Measurements from ENCODE around the gene SYNPO.

The SYNPO gene

DNA sequence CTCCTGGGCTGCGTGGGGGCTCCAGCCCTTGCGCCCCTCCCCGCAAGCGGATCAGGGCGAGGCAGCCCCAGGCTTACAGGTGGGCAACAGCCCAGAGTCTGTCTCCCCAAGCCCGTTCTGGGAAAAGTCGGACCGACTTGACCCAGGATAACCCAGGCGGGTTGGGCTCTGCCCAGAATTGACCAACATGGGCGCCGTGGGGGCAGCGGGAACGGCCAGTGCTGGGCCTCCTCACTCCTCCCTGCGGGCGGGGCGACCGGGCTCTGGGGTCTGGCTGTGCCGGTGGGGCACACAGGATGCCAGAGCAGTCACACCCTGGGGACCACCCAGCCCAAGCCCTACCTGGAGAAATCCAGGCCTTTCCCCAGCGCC is 15.3 kb upstream of the SYNPO start:
- no peak for DNase-seq (ENCODE audit: low read depth)

DNA sequence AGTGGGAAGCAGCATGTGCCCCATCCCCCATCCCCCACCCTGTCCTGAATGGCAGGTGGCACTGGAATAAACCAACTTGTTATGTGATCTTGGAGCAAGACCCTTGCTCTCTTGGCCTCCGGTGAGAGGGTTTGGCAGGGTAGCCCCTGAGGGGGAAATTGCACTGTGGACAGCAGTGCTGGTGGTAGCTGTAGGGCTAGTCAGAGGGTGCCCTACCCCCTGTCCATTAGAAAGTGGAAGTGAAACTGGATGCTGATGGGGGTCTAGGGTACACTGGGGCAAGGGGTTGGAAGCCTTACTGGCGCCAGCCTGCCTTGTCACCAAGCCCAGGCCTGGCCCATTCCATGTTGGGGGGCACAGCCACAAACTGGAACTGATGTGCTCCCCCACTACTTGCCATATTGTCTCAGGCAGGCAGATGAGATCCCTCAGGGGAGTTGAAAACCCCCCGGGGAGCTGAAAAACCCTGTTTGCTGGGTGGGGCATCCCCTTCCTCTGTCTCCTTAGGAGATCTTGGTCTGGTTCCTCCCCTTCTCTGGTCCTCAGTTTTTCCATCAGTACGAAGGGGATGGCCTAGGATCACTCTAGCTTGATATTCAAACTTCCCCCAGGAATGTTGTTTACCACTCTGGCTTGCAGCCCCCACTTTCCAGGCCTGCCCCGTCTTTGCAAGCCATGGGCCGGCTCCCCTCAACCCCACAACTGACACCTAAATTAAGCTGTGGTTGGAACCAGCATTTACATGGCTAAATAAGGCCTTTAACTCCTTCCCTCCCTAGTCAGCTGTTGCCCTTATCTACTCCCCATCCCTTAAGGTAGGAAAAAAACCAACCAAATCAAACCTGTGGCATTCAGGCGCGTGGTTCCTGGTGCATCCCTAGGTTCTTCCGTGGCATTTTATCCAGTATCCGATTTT is 14.4 kb upstream of the SYNPO start:
- no peak for DNase-seq (ENCODE audit: low read depth)

- DNase-seq (ENCODE audit: low read depth), result no peak
Observed at GRCh38 chr5:150626853-150627276, 13.6 kb upstream of the SYNPO start.

DNA sequence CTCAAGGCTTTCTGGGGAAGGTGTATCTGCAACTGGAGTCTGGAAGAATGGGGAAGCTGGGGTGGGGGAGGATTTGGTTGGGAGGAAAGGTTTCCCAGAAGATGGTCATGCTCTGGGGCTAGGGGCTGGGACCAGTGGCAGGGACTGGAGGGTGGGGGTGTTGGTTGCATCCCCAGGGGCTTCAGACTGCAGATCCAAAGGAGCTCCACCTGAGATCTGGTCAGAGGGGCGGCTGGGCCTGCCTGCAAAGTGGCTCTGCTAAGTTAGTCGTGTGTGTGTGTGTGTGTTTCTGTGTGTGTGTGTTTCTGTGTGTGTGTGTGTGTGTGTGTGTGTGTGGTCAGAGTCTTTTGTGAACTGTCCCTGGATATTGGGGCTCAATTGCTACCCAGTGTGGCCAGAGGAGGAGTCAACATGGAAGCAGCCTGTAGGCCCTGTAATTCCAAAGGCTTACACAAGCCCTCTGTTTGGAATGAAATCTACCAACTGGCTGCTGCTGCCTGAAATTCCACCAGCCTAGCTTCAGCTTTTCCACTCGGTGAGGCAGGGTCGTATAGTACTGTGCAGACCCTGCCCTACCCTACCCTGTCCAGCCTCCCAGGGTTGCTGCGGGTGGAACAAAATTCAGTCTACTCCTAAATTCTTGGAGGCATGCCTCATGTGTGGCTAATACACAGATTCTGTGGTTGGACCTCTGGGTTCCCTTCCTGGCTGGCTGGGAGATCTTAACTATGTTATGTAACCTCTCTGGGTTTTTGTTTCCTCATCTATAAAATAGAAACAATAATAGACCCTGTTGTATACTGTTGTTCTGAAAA is 12.5 kb upstream of the SYNPO start:
- DNase-seq (ENCODE audit: low read depth), result no peak

DNA sequence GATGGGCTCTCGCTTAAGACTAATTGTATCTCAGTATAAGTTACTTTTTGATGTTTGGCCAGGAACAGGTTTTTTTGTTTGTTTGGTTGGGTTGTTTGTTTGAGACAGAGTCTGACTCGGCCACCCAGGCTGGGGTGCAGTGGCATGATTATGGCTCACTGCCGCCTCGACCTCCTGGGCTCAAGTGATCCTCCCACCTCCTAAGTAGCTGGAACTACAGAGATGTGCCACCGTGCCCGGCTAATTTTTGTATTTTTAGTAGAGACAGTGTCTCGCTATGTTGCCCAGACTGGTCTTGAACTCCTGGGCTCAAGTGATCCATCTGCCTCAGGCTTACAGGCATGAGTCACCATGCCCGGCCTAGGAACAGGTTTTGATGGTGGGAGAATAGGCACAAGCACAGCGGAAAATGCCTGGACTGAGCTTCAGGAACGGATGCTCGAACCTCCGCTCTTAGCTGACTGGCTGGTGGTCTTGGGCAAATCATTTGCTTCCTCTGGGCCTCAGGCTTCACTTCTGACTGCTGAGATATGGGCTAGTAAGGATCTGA is 11.4 kb upstream of the SYNPO start:
- no peak for DNase-seq (ENCODE audit: low read depth)

DNA sequence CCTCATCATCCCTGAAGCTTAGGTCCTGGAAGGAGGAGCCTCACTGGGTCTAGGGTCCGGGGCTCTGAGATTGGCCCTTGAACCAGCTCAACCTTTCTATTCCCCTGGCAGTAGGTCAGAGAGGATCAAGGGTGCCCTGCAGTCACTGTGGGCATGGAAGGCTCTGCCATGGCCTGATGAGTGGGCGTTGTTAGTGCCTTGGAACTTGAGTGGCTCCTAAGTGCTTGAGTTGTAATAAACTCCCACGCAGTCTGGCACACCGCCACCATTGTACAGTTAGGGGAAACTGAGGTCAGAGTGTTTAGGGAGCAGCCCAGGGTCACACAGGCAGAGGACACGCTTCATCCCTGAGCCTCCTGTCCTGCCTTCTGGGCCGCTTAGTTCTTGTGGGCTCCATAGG is 10.4 kb upstream of the SYNPO start:
- no peak for DNase-seq (ENCODE audit: low read depth)

DNA sequence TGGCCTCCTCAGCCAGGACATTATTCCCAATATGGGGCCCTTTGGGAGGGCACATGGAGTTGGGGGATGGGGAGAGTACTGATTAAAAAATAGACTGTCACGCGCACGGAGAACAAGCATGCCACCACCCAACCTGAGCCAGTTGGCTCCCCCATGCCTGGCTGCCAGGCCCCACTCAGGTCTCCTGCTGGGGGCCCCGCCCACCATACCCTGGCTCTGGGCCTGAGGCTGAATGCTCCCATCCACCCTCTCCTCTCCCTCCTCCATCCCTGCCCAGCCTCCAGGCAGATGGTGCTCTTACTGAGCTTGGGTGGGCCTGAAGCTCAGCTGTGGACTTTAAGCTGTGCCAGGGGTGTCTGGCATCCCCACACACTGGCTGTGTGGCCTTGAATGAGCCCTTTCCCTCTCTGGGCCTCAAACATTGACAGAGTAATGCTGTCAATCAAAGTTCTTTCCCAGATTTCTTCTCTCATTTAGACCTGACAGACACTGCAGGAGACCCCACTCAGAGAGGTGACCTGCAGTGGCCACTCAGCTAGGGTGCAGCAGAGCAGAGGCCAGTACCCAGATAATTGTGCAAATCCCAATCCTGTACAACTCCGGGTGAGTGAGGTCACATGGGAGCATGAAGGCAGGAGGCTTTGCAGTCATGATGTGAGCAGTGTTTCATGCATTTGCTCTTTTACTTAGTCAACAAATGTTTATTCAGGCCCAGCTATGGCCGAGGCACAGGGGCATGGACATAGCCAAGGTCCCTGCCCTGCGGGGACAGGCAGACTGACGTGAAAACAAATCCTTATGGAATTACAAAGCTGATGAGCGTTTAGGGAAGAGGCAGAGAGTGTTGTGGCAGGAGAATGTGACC is 9.8 kb upstream of the SYNPO start:
- DNase-seq (ENCODE audit: low read depth), result no peak

DNA sequence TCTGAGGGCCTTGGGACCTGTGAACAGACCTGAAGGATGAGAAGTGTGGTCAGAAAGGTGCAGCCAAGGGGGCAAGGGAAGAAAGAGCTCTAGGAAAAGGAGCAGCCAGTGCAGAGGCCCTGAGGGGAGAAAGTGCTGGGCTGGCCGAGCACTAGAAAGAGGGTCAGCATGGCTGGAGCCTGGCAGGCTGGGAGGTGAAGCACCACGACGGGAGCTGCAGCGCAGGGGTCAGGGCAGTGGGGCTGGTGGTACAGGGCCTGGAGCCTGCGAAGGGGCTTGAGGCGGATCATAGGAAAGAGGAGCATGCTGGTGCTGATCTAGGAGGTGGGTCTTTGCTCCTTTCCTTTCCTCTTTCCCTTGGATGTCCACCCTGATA is 9.1 kb upstream of the SYNPO start:
- DNase-seq (ENCODE audit: low read depth), result no peak

DNA sequence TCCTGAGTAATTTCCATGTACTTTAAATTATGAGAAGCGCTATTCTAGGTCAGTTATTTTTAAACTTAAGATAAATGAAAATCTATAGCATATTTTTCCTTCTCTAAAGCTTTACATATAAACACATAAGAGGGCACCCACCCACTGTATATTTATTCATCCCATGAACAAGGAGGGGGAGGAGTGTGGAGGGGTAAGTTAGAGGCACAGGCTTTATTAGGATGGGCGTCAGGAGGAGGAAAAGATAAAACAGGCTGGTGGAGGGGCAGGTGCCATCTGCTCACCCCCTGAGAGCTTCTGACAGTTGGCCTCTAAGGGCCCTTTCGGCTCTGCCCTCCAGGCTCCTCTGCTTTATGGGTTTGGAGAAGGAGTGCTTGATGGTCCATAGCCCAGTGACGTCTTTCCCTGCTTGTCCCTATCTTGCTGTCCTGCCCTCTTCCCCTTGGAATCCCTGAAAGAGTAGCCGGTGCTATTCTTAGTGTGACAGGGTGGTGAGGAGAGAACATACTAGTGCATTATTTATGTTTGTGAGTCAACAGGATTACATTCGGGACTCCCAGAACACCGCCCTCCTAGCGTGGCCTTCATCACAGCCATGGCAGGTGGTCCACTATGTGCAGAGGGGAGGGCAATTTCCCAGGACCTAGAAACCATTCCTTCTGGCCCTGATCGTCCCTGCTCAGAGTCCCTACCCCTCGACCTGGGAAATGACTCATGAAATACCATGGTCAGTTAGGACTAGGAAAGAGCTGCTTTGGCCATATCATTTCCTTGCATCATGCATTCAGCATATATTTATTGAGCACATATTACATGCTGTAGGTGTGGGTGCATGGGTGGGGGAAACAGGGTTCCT is 7.9 kb upstream of the SYNPO start:
- no peak for DNase-seq (ENCODE audit: low read depth)

- no peak for DNase-seq (ENCODE audit: low read depth)
Observed at GRCh38 chr5:150633429-150633828, 7.0 kb upstream of the SYNPO start.

- DNase-seq (ENCODE audit: low read depth), result no peak
Observed at GRCh38 chr5:150636391-150637244, 3.8 kb upstream of the SYNPO start.

DNA sequence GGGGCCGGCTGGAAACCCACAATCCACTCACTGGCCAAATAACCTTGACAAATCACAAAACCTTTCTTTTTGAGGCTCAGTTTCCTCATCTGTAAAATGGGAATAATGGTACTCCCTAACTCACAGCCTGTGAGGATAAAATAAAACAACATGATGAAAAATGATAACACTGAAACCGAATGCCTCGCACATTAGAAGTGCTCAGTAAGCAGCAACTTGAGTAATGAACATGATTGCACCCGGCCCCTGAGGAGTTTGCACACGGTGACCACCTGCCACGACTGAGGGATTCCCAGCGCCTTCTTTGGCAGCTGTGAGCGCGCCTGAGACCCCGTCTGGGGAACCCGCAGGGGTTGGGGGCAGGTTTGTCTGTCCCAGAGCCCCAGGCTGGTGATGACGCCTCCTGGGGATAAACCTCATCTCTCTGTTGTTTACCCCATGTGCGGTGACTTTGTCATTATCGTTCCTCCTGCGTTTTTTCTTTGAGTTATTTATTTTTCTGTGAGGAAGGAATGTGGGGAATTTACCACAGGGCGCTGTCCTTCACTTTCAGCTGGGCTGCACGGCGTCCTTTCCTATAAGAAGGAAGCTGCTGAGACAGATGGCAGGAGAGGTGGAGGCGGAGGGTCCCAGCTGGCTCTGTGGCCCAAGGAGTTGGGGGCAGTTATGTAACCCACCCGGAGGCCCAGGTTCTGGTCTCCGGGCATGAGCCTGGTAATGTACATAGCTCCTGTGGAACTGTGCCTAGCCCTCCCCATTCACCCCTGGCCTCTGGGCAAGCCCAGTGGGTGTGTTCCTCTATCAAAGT is 3.0 kb upstream of the SYNPO start:
- no peak for DNase-seq (ENCODE audit: low read depth)

DNA sequence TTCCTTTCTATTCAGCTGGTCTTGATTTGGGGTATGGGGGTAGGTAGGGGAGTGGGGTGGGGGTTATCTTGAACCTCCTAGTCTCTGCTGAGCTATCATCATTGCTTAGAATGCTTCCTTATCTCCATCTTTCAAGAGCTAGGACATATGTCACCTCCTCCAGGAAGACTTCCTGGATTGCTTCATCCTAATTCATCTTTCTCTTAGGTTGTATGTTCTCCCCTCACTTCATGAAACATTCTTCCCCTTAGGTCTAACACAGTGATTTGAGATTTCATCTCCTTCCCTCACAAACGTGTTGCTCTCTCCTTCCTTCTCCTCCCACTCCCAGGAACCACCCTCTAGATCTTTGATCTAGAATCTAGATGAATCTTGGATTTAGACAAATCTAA is 2.4 kb upstream of the SYNPO start:
- DNase-seq (ENCODE audit: low read depth), result no peak

DNA sequence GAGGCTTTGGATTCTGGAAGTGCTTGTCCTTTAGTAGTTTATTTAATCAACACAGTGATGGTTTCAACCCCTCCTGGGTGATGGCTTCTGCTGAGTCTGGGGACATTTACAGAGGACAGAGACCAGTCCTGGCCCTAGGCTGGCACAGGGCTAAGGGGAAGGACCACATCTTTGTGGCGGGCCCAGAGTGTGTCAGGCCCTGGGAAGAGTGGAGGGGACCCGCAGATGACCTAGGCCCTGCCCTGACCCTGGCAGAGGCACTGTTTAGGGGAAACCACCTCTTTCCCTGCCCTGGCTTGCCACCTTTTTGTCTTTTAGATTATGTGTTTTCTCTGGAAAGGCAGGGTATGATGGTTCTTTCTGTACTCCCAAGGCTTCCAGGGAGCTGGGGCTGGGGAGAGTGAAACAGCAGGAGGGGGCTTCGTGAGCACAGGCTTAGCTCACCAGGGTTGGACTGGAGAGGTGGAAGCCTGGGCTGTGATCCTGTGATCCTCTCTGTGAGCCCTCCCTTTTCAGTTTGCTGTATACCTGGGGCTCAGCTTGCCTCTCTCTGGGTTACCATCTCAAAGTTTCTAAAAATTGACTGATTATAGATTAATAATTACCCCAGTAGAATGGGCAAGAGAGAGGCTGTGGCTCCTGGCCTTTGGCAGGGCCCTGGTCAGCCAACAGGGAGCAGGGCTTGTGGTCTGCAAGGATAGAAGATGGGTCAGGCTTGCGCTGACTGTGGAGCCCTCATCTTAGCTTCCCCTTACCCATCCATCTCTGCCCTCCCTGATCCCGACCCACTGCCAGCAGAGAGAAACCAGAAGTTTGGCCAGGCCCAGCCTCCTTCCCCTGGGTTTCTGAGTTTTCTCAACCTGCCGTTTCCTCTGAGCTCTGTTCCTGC is 1.7 kb upstream of the SYNPO start:
- DNase-seq (ENCODE audit: low read depth), result no peak

DNA sequence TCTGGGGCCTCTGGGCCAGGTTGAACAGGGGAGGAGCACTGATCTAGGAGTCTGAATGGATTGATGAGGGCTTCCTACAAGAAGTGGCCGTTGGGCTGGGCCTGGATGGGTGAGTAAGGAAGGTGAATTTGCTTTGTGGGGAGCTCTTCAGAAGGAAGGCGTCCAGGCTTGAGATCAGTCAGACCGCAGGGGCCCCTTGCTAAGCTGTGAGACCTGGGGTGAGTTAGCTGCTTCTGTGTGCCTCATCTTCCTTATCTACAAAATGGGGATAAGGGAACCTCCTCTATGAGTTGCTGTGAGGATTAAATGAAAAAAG is 1.1 kb upstream of the SYNPO start:
- no peak for DNase-seq (ENCODE audit: low read depth)

GRCh38 chr5:150639751-150640150 is 709 bp upstream of the SYNPO start:
- DNase-seq (ENCODE audit: low read depth), result no peak

GRCh38 chr5:150641006-150641570 is 628 bp downstream of the SYNPO start:
- no peak for DNase-seq (ENCODE audit: low read depth)
